Hippocampal formation (tissue), 2 donors: ENCODE results near the gene CTNNA3.
"Not testable (repeated sequence)": the region's sequence is repeated elsewhere in the genome, so short reads cannot be mapped to it uniquely, and the experiment has no call there.

Source experiments
- DNase-seq, 2 donors: peaks; one replicate each; lab custom pipeline; 2025; lab: John Stamatoyannopoulos, UW

The CTNNA3 gene

GRCh38 chr10:67696029-67696428, at the start of gene CTNNA3:
Gene CTNNA3 (minus strand): TSS chr10:67696195.
- DNase-seq: no peak

DNA sequence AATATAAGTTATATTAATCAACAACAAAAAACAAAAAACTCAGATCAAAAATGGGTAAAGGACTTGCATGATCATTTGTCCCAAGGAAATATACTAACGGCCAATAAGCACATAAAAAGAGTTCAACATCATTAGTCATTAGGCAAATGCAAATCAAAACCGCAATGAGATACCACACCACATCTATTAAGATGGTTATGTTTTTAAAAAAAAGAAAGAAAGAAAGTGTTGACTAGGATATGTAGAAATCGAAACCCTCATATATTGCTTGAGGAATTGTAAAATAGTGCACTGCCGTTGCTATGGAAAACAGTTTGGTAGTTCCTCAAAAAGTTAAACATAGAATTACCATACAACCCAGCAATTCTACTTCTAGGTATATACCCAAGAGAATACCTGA, 39.4 kb upstream of the CTNNA3 start:
- no peak for DNase-seq

DNA sequence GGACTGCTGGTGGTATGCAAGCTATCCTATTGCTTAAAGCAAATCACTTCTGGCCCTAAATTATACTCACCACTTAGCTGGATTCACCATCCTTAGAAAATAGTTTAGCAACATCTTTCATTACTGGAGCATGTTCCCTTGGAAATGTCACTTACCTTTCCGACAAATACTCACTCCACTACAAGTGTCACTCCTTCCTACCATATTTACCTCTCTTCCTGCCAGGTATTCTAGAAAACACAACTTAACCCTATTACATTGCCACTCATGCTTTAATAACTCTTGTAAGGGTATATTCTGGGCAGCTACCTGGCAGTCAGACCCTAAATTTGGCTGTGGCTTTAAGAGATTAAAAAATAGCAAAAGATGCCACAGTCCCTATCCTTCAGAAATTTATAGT, 37.5 kb upstream of the CTNNA3 start:
- DNase-seq: no peak

DNA sequence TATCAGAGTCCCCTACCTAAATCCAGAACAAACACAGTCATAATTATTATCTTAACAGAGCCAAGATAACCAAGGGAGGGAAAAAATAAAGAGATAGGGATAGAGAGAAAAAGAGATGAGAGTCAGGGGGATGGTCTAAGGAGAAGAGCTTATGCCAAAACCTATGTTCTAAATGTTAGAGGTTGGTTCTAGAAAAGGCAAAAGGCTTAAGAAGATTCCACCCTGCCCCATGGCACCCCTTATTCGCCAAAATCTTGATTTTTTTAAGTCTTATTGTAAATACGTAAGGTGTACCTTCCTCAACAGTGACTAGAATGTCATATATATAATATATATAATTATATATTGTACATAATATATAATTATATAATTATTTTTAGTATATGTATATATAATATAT, 29.6 kb upstream of the CTNNA3 start:
- DNase-seq: no peak

DNA sequence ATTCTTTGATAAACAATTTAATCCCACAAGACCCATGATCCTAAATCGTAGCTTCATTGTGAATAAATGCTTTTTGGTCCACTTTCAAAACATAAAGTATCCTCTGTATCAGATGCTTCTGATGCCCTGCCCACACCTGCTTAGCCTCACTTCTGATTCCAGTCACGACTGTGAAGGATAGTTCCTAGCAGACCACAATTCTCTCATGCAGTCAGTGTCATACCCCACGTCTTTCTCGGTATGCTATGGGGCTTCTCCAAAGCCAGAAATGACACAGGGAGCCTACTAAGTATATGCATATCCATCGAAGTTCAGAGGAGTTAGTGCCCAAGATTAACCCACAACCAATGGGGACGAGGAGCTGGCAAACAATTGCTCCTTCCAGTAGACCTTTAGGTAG, 27.6 kb upstream of the CTNNA3 start:
- DNase-seq: no peak

DNA sequence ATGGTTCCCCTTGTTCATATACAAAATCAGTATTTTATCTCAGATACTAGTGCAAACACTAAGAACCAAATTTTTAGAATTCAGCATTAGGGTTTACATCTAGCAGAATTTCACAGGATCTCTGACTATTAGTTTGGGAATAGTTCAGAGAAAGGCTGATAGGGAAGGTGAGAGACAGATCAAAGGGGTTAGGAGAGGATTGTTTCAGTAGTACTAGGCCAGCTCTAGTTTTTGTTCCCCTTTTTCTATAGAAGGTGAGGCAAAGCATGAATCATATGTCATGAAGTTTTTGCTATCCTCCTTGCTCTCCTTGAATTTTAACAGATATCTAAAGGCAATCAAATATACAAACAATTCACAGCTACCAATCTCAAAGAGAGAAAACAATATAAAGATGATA, 26.1 kb upstream of the CTNNA3 start:
- no peak for DNase-seq

DNA sequence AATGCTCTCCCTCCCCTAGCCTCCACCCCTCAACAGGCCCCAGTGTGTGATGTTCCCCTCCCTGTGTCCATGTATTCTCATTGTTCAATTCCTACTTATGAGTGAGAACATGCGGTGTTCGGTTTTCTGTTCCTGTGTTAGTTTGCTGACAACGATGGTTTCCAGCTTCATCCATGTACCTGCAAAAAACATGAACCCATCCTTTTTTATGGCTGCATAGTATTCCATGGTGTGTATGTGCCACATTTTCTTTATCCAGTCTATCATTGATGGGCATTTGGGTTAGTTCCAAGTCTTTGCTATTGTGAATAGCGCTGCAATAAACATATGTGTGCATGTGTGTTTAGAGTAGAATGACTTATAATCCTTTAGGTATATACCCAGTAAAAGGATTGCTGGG, 20.5 kb upstream of the CTNNA3 start:
- not testable (repeated sequence) for DNase-seq

DNA sequence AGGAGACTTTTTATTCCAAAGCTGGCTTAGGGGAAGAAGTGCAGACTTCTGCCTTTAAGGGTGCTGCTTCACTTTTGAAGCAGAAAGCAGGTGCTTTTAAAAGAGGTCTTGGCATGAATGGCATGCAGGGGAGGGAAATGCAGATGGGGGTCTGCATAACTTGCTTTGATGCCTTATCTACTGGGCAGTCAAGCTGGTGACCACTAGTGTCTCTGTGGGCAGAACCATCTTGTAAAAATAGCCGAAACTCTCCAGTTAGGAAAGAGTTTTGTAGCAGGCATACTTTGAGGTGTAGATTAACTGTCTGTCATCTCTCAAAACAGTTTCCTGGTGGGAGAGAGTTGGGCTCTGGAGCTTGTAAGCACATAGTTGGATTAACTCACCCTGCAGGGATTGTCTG, 9.9 kb upstream of the CTNNA3 start:
- no peak for DNase-seq

- DNase-seq: not testable (repeated sequence)
Observed at GRCh38 chr10:67699613-67700270, 3.7 kb upstream of the CTNNA3 start.

GRCh38 chr10:67698164-67698563, 2.2 kb upstream of the CTNNA3 start:
- DNase-seq: no peak

DNA sequence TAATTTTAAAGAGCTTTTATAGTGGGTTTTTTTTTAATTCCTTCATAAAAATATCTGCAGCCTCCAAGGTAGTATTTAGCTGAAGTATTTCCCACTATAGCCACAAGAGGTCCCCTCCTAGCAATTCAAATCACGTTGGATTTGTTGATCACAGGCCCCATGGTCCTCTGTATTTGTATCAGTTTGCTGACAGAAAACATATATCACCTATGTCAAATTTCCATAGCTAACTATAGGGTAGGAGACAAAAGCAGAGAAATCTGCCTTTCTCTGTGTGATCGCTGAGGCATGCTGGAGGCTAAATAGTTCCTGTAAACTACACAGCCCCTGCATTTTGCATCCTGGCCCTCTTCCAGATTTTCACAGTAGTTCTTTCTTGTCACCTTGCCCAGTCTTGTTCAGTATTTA, 1.7 kb upstream of the CTNNA3 start:
- peak in 1 of 2 donors; percentile 69 for DNase-seq

GRCh38 chr10:67696679-67697078, 684 bp upstream of the CTNNA3 start:
- no peak for DNase-seq

GRCh38 chr10:67695555-67695954, 440 bp downstream of the CTNNA3 start:
- DNase-seq: no peak

DNA sequence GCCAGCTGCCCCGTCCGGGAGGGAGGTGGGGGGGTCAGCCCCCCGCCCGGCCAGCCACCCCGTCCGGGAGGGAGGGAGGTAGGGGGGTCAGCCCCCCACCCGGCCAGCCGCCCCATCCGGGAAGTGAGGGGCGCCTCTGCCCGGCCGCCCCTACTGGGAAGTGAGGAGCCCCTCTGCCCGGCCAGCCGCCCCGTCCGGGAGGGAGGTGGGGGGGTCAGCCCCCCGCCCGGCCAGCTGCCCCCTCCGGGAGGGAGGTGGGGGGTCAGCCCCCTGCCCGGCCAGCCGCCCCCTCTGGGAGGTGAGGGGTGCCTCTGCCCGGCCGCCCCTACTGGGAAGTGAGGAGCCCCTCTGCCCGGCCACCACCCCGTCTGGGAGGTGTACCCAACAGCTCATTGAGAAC, 4.1 kb downstream of the CTNNA3 start:
- not testable (repeated sequence) for DNase-seq

DNA sequence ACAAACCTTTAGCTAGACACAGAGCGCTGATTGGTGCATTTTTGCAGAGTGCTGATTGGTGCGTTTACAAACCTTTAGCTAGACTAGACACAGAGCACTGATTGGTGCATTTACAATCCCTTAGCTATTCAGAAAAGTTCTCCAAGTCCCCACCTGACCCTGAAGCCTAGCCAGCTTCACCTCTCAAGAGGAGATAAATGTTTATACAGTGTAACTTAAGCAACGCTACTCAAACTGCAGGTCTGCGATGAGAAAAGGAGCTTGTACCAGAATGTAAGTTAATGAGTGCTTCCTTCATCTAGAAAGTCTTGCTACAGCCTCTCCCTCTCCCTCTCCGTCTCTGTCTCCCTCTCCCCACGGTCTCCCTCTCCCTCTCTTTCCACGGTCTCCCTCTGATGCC, 5.5 kb downstream of the CTNNA3 start:
- DNase-seq: not testable (repeated sequence)

- DNase-seq: not testable (repeated sequence)
Observed at GRCh38 chr10:67684140-67684539, 11.9 kb downstream of the CTNNA3 start.

DNA sequence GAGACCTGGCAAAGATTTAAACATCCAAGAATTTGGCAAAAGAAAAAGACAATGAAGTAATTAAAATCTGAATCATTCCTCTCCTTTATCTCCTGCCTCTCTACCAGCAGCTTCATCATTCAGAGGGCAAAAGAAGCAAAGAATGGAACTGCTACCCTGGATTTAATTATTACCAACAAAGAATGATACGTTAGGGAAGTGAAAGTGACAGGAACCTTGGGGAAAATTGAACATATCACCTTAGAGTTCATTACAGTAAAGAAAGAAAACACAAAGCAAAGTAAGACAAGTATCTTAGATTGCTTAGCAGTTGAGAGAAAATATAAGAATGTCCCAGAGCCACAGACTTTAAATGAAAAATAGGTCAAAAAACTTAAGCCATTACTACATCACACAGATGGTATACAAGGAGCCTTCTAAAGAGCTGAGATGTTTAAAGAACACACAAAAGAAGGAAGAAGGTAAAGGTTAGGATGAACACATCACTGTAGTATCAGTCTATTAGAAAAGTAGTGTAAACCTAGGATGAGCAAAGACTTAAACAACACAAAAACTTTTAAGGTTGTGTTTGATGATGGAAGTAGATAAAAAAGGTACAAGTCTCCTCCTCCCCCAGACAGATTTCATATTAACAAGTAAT, 17.5 kb downstream of the CTNNA3 start:
- DNase-seq: no peak

DNA sequence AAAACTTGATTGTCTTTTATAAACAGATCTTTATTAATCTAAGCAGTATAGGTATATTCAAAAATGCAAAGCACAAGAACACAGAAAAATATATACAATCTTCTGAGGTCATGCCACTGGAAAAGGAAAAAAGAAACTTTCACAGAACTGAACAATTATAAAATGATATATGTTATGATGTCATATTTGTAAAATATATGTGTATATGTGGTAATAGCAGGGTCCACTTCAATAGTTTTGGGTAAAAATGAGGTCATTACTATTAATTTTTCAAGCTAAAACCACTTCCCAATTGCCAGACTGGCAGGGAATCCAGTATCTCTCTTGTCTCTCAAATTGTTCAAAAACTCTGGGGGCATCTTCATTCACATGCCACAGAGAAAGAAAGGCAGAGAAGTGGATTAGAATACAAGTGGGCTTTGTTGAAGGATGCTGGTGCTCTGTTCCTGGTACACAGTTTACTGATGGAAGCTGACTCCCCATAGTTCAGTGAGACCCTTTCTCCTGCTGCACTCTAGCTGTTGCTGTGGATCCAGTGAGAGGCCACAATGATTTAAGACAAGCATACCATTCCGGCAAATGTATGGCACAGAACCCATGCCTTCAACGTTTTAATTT, 19.7 kb downstream of the CTNNA3 start:
- DNase-seq: peak in 1 of 2 donors; percentile 31

DNA sequence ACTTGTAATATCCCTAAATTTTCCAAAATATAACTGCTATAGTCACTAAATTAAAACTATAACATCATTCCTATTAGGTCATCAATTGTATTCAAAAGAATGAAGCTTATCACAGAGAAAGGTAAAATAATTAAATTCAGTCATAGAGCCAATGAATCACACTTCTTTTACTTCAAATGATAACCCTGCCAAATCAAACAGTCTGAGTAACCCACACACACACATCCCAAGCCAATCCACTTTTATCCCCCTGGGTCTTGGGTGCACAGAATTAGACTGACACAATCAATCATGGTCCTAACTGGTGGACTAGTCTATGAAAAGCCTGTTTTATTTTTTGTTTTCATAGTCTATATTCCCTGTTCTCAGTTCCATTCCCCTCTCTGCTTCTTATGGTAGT, 25.6 kb downstream of the CTNNA3 start:
- no peak for DNase-seq

DNA sequence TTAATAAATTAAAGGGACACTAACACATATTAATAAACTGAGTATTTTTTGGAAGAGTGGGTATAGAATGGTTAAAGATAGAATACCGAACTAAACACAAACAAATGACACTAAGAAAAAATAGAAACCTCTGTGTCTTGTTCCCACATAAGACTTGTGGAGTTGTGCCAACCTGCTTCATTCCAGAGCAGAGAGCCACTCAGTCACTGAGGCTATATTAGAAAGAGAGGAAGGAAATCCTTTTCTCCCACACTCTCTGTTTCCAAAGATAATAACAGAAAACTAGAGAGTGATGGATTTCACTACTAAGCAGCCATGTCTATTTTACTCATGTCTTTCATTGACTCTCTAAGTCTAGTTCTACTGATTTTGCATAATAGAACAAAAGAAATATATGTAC, 26.0 kb downstream of the CTNNA3 start:
- DNase-seq: no peak

DNA sequence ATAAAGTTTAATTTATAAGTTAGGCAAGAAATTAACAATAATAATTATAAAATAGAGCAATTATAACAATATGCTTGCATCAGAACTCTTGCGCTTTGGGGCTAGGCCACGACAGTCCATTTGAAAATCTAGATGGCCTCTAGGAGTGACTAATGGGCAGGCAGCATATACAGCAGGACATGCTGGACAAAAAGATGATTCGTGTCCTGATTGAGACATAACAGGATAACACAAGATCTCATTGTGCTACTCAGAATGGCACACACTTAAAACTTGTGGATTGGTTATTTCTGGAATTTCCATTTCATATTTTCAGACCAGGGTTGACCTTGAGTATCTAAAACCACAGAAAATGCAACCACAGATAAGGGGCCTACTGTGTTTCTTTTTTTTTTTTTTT, 27.5 kb downstream of the CTNNA3 start:
- no peak for DNase-seq

GRCh38 chr10:67667035-67667425, 29.0 kb downstream of the CTNNA3 start:
- no peak for DNase-seq

- DNase-seq: peak in 1 of 2 donors; percentile 81
Observed at GRCh38 chr10:67666416-67667034, 29.5 kb downstream of the CTNNA3 start.
